Fibroblast of lung (primary cell): ENCODE data around the gene PLCH2. TPM values are rescaled to one million over a fixed set of nuclear protein-coding genes. Genes with fewer than 3 reads are reported as not detected.
A peak's percentile ranks its signal among the peaks of the same experiment; 100 is the strongest.

ENCODE experiments used
- DNase-seq, 2 donors: peaks; one replicate each; pipeline versions ENCODE4 v3.0.0 to v3.0.0-alpha.2; 2010; ENCODE audit warnings: low read depth in 2 of 2
- H2AFZ ChIP-seq: 2 replicates; pipeline ENCODE4 v1.5.1; 2012; ENCODE audit warnings: low read length, control low read depth, inconsistent platforms
- H3K27ac ChIP-seq: 2 replicates; pipeline ENCODE4 v1.5.1; 2011; ENCODE audit warnings: low read length, control low read depth; ENCODE audit not compliant: insufficient read depth
- H3K27me3 ChIP-seq: 2 replicates; pipeline ENCODE4 v1.5.1; 2011; ENCODE audit warnings: mild to moderate bottlenecking, low read length; ENCODE audit not compliant: control insufficient read depth, insufficient read depth
- H3K36me3 ChIP-seq: 2 replicates; pipeline ENCODE4 v1.5.1; 2011; ENCODE audit warnings: low read length; ENCODE audit not compliant: control insufficient read depth, insufficient read depth
- H3K4me1 ChIP-seq: 2 replicates; pipeline ENCODE4 v1.5.1; 2011; ENCODE audit warnings: low read length; ENCODE audit not compliant: control insufficient read depth, insufficient read depth; ENCODE audit errors: extremely low read depth
- H3K4me2 ChIP-seq: 2 replicates; pipeline ENCODE4 v1.5.1; 2011; ENCODE audit warnings: low read length, control low read depth; ENCODE audit not compliant: insufficient read depth; ENCODE audit errors: extremely low read depth
- H3K4me3 ChIP-seq, 4 experiments: fragments of 200-600 bp in 1 of 4; sonication (generic) in 1 of 4; replicated peaks in 1 of 4; 2 replicates each; pipeline ENCODE4 v1.5.1; 2011 to 2016; ENCODE audit warnings: low read length in 4 of 4, low read depth in 3 of 4, mild to moderate bottlenecking in 3 of 4, control low read depth in 2 of 4, inconsistent platforms in 1 of 4, mixed read lengths in 1 of 4; ENCODE audit not compliant: insufficient read depth in 1 of 4; ENCODE audit errors: control extremely low read depth in 1 of 4
- H3K79me2 ChIP-seq: 2 replicates; pipeline ENCODE4 v1.5.1; 2012; ENCODE audit warnings: mild to moderate bottlenecking, low read length, inconsistent platforms; ENCODE audit not compliant: control insufficient read depth, insufficient read depth
- H3K9ac ChIP-seq: 2 replicates; pipeline ENCODE4 v1.5.1; 2011; ENCODE audit warnings: mild to moderate bottlenecking, low read length, control low read depth; ENCODE audit not compliant: insufficient read depth
- H3K9me3 ChIP-seq: 2 replicates; pipeline ENCODE4 v1.5.1; 2012; ENCODE audit warnings: low read depth, low read length; ENCODE audit not compliant: control insufficient read depth, insufficient read depth
- H4K20me1 ChIP-seq: 2 replicates; pipeline ENCODE4 v1.5.1; 2011; ENCODE audit warnings: low read length; ENCODE audit not compliant: control insufficient read depth, insufficient read depth; ENCODE audit errors: extremely low read depth
- EZH2 ChIP-seq: IDR thresholded peaks from 2 replicates; pipeline ENCODE4 v1.5.1; 2012; ENCODE audit warnings: low read length, control low read depth, mild to moderate bottlenecking; ENCODE audit errors: missing control alignments
- polyA plus RNA-seq, 2 donors: library from polyadenylated mRNA; depleted of rRNA in 1 of 2; stranded (reverse) in 1 of 2; unstranded in 1 of 2; fragments of >200 nt; gene quantifications; 2 replicates each; pipeline ENCODE4 v1.2.1, GENCODE V29; 2011 to 2012; ENCODE audit warnings: missing spikeins in 1 of 2
- total RNA-seq: library from RNA; depleted of rRNA; stranded (reverse); fragments of >200 nt; gene quantifications from 2 replicates; pipeline ENCODE4 v1.2.1, GENCODE V29; 2014
- TF ChIP-seq, protein P1 (sequence below), 2 donors: IDR thresholded peaks in 1 of 2; conservative IDR thresholded peaks in 1 of 2; 1 replicate in 1 of 2; 2 replicates in 1 of 2; pipeline ENCODE4 v1.5.1; 2011 to 2012; ENCODE audit warnings: low read length in 2 of 2, control low read depth in 1 of 2, inconsistent platforms in 1 of 2, low read depth in 1 of 2, mild to moderate bottlenecking in 1 of 2

The PLCH2 gene
- total and polyA plus RNA-seq, 2 donors (not counting 1 experiment from before 2014, with no cell fraction given) = 0.02 to 0.17 TPM

DNA sequence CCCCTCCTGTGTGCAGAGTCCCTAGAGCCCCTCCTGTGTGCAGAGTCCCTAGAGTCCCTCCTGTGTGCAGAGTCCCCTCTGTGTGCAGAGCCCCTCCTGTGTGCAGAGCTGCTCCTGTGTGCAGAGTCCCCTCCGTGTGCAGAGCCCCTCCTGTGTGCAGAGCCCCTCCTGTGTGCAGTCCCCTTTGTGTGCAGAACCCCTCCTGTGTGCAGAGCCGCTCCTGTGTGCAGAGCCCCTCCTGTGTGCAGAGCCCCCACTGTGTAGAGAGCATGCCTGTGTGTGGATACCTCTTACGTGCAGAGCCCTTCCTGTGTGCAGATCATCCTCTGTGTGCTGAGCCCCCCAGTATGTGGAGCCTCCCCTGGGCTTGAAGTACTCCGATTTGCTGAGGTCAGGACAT, 62.3 kb downstream of the PLCH2 start:
- Histone ChIP-seq H3K4me2 (no peak overlapping the region), H3K27me3 (peaks cover under 1% of the 10 kb centered on the region), H3K27ac (no peak overlapping the region), H2AFZ (no peak overlapping the region), H3K4me1 (no peaks in the 10 kb centered on the region), H3K79me2 (no peaks in the 10 kb centered on the region), H3K36me3 (no peaks in the 10 kb centered on the region), H3K9me3 (no peaks in the 10 kb centered on the region), H3K9ac (no peak overlapping the region), H3K4me3 (no peak overlapping the region), H4K20me1 (no peaks in the 10 kb centered on the region)
- TF ChIP-seq, protein P1, sequence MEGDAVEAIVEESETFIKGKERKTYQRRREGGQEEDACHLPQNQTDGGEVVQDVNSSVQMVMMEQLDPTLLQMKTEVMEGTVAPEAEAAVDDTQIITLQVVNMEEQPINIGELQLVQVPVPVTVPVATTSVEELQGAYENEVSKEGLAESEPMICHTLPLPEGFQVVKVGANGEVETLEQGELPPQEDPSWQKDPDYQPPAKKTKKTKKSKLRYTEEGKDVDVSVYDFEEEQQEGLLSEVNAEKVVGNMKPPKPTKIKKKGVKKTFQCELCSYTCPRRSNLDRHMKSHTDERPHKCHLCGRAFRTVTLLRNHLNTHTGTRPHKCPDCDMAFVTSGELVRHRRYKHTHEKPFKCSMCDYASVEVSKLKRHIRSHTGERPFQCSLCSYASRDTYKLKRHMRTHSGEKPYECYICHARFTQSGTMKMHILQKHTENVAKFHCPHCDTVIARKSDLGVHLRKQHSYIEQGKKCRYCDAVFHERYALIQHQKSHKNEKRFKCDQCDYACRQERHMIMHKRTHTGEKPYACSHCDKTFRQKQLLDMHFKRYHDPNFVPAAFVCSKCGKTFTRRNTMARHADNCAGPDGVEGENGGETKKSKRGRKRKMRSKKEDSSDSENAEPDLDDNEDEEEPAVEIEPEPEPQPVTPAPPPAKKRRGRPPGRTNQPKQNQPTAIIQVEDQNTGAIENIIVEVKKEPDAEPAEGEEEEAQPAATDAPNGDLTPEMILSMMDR (conservative IDR thresholded peaks at IDR 0.05 in 1 of 2, IDR thresholded peaks at IDR 0.05 in 1 of 2; ENCODE audit: low read depth in 1 of 2, low read length in 2 of 2) = no peak
- no peak for TF ChIP-seq EZH2
- no peak for DNase-seq

- TF ChIP-seq, protein P1 (conservative IDR thresholded peaks at IDR 0.05 in 1 of 2, IDR thresholded peaks at IDR 0.05 in 1 of 2; ENCODE audit: low read depth in 1 of 2, low read length in 2 of 2) = no peak
- no peak for TF ChIP-seq EZH2
- Histone ChIP-seq H3K9ac (no peak overlapping the region), H3K27ac (no peak overlapping the region), H3K36me3 (no peaks in the 10 kb centered on the region), H2AFZ (no peak overlapping the region), H3K27me3 (no peaks in the 10 kb centered on the region), H3K4me2 (no peak overlapping the region), H4K20me1 (no peaks in the 10 kb centered on the region), H3K4me3 (no peak overlapping the region), H3K79me2 (no peaks in the 10 kb centered on the region), H3K4me1 (no peaks in the 10 kb centered on the region), H3K9me3 (no peaks in the 10 kb centered on the region)
- DNase-seq = no peak
Measured at GRCh38 chr1:2538872-2539271, 62.8 kb downstream of the PLCH2 start.

- H3K9me3 ChIP-seq = no peaks in the 10 kb centered on the region
- H2AFZ ChIP-seq = no peak overlapping the region
- TF ChIP-seq, protein P1 (conservative IDR thresholded peaks at IDR 0.05 in 1 of 2, IDR thresholded peaks at IDR 0.05 in 1 of 2; ENCODE audit: low read depth in 1 of 2, low read length in 2 of 2) = peak in 1 of 2 donors; percentile 35
- no peak for TF ChIP-seq EZH2
- H3K27ac ChIP-seq = no peak overlapping the region
- no peaks in the 10 kb centered on the region for H3K4me1 ChIP-seq
- no peak for DNase-seq
- no peak overlapping the region for H3K9ac ChIP-seq
- H3K27me3 ChIP-seq = no peaks in the 10 kb centered on the region
- no peaks in the 10 kb centered on the region for H4K20me1 ChIP-seq
- no peak overlapping the region for H3K4me3 ChIP-seq
- H3K4me2 ChIP-seq = no peak overlapping the region
- no peaks in the 10 kb centered on the region for H3K79me2 ChIP-seq
- H3K36me3 ChIP-seq = no peaks in the 10 kb centered on the region
Measured at GRCh38 chr1:2539312-2539907, 63.3 kb downstream of the PLCH2 start.
